HepG2 (cell line): ENCODE data around the gene TNFSF15. TPM values are rescaled to one million over a fixed set of nuclear protein-coding genes. Genes with fewer than 3 reads are reported as not detected.

Experiments
- BCL6 ChIP-seq: IDR thresholded peaks from 2 replicates; pipeline ENCODE4 v1.6.1; 2016; ENCODE audit warnings: missing genetic modification reagents, missing compliant biosample characterization
- CAMTA2 ChIP-seq: sonication (generic); formaldehyde crosslinking; IDR thresholded peaks from 2 replicates; pipeline ENCODE4 v1.4.0; 2020; ENCODE audit warnings: mild to moderate bottlenecking, missing genetic modification reagents, borderline replicate concordance
- CEBPG ChIP-seq: IDR thresholded peaks from 2 replicates; pipeline ENCODE4 v1.6.1; 2016
- ELF3 ChIP-seq: IDR thresholded peaks from 2 replicates; pipeline ENCODE4 v1.6.1; 2016; ENCODE audit warnings: missing genetic modification reagents, missing compliant biosample characterization
- FOXP1 ChIP-seq, 2 experiments: fragments of 450-650 bp in 1 of 2; IDR thresholded peaks; 2 replicates each; pipeline ENCODE4 v1.6.1; 2017 to 2018; ENCODE audit warnings: antibody characterized with exemption in 1 of 2
- HINFP ChIP-seq: sonication (generic); formaldehyde crosslinking; IDR thresholded peaks from 2 replicates; pipeline ENCODE4 v1.4.0; 2020; ENCODE audit warnings: low read depth, mild to moderate bottlenecking, missing genetic modification reagents
- JUN ChIP-seq: sonication (generic); formaldehyde crosslinking; IDR thresholded peaks from 2 replicates; pipeline ENCODE4 v1.4.0; 2020; ENCODE audit warnings: mild to moderate bottlenecking, missing genetic modification reagents
- KAT2B ChIP-seq: fragments of 150-350 bp; IDR thresholded peaks from 2 replicates; pipeline ENCODE4 v1.6.1; 2014; ENCODE audit warnings: low read depth, low read length, borderline replicate concordance
- KAT8 ChIP-seq: IDR thresholded peaks from 2 replicates; pipeline ENCODE4 v1.6.1; 2016; ENCODE audit warnings: missing genetic modification reagents, missing compliant biosample characterization
- KMT2A ChIP-seq: sonication (generic); formaldehyde crosslinking; IDR thresholded peaks from 2 replicates; pipeline ENCODE4 v1.4.0; 2020; ENCODE audit warnings: missing genetic modification reagents
- MAF1 ChIP-seq: sonication (generic); formaldehyde crosslinking; IDR thresholded peaks from 2 replicates; pipeline ENCODE4 v1.5.0; 2020; ENCODE audit warnings: missing genetic modification reagents, borderline replicate concordance
- NR2C2 ChIP-seq: sonication (generic); formaldehyde crosslinking; IDR thresholded peaks from 2 replicates; pipeline ENCODE4 v1.4.0; 2020; ENCODE audit warnings: missing genetic modification reagents, mild to moderate bottlenecking, moderate library complexity, borderline replicate concordance
- PCBP2 ChIP-seq: fragments of 200-400 bp; formaldehyde crosslinking; optimal IDR thresholded peaks from 2 replicates; pipeline ENCODE3; 2018; ENCODE audit warnings: low read length, low read depth; ENCODE audit not compliant: poor library complexity, severe bottlenecking
- PHF5A ChIP-seq: IDR thresholded peaks from one replicate; pipeline ENCODE4 v1.6.1; 2018; ENCODE audit warnings: low read depth, missing genetic modification reagents; ENCODE audit not compliant: unreplicated experiment
- SMARCC2 ChIP-seq: fragments of 450-650 bp; IDR thresholded peaks from 2 replicates; pipeline ENCODE4 v1.6.1; 2017; ENCODE audit warnings: antibody characterized with exemption, mild to moderate bottlenecking
- SPEN ChIP-seq: sonication (generic); formaldehyde crosslinking; IDR thresholded peaks from 2 replicates; pipeline ENCODE4 v1.5.1; 2020; ENCODE audit warnings: low read depth, mild to moderate bottlenecking, missing genetic modification reagents
- TCF12 ChIP-seq, 2 experiments: fragments of 450-650 bp in 1 of 2; sonication (generic) in 1 of 2; formaldehyde crosslinking in 1 of 2; IDR thresholded peaks; 2 replicates each; pipeline versions ENCODE4 v1.6.1 to v1.8.0; 2017 to 2022; ENCODE audit warnings: antibody characterized with exemption in 1 of 2, mild to moderate bottlenecking in 1 of 2, missing genetic modification reagents in 1 of 2, moderate library complexity in 1 of 2
- ZBTB7A ChIP-seq: sonication (generic); formaldehyde crosslinking; IDR thresholded peaks from 2 replicates; pipeline ENCODE4 v1.8.0; 2022; ENCODE audit warnings: mild to moderate bottlenecking, missing genetic modification reagents
- ZKSCAN8 ChIP-seq: IDR thresholded peaks from 2 replicates; pipeline ENCODE4 v1.6.1; 2016; ENCODE audit warnings: borderline replicate concordance, missing genetic modification reagents, missing compliant biosample characterization
- ZNF17 ChIP-seq: sonication (generic); formaldehyde crosslinking; IDR thresholded peaks from 2 replicates; pipeline ENCODE4 v1.5.0; 2020; ENCODE audit warnings: mild to moderate bottlenecking, missing genetic modification reagents
- ZNF207 ChIP-seq: fragments of 450-650 bp; IDR thresholded peaks from 2 replicates; pipeline ENCODE4 v1.6.1; 2016; ENCODE audit warnings: antibody characterized with exemption, borderline replicate concordance
- ZNF569 ChIP-seq: sonication (generic); formaldehyde crosslinking; IDR thresholded peaks from 2 replicates; pipeline ENCODE4 v1.5.0; 2020; ENCODE audit warnings: mild to moderate bottlenecking, missing genetic modification reagents, moderate library complexity, borderline replicate concordance
- ZNF570 ChIP-seq: sonication (generic); formaldehyde crosslinking; IDR thresholded peaks from 2 replicates; pipeline ENCODE4 v1.4.0; 2020; ENCODE audit warnings: mild to moderate bottlenecking, missing genetic modification reagents, borderline replicate concordance
- ZNF605 ChIP-seq: sonication (generic); formaldehyde crosslinking; IDR thresholded peaks from 2 replicates; pipeline ENCODE4 v1.8.0; 2022; ENCODE audit warnings: mild to moderate bottlenecking, missing genetic modification reagents
- ZNF619 ChIP-seq: sonication (generic); formaldehyde crosslinking; IDR thresholded peaks from 2 replicates; pipeline ENCODE4 v1.4.0; 2020; ENCODE audit warnings: mild to moderate bottlenecking, missing genetic modification reagents
- ZNF713 ChIP-seq: sonication (generic); formaldehyde crosslinking; IDR thresholded peaks from 2 replicates; pipeline ENCODE4 v1.4.0; 2020; ENCODE audit warnings: mild to moderate bottlenecking, missing genetic modification reagents
- polyA plus RNA-seq, 8 experiments: library from polyadenylated mRNA; depleted of rRNA in 3 of 8; stranded (reverse) in 7 of 8; unstranded in 1 of 8; fragments of >200 nt; fragmentation: Illumina TruSeq in 4 of 8; extraction: Trizol in 4 of 8; gene quantifications; 2 replicates each; pipeline versions ENCODE4 v1.2.1 to v1.2.3, GENCODE V29; 2011 to 2016; ENCODE audit warnings: low read depth in 4 of 8, missing spikeins in 1 of 8, mixed read lengths in 1 of 8; ENCODE audit not compliant: insufficient read depth in 1 of 8
- total RNA-seq, 5 experiments: library from RNA; depleted of rRNA; stranded (reverse); fragments of >200 nt; fragmentation: Illumina TruSeq; extraction: Trizol; gene quantifications; 2 replicates each; pipeline ENCODE4 v1.2.3, GENCODE V29; 2016; ENCODE audit warnings: low read depth in 1 of 5
- TF ChIP-seq, protein P1 (sequence below): sonication (generic); formaldehyde crosslinking; IDR thresholded peaks from 2 replicates; pipeline ENCODE4 v1.4.0; 2020; ENCODE audit warnings: mild to moderate bottlenecking, low read depth, missing genetic modification reagents
- TF ChIP-seq, protein P2 (sequence below): sonication (generic); formaldehyde crosslinking; IDR thresholded peaks from 2 replicates; pipeline ENCODE4 v1.4.0; 2020; ENCODE audit warnings: missing genetic modification reagents

TNFSF15 gene
- total and polyA plus RNA-seq, 2 of the 13 experiments (the other 11 are each of a cell fraction or from before 2014, with no cell fraction given), result 0.02 to 0.03 TPM

DNA sequence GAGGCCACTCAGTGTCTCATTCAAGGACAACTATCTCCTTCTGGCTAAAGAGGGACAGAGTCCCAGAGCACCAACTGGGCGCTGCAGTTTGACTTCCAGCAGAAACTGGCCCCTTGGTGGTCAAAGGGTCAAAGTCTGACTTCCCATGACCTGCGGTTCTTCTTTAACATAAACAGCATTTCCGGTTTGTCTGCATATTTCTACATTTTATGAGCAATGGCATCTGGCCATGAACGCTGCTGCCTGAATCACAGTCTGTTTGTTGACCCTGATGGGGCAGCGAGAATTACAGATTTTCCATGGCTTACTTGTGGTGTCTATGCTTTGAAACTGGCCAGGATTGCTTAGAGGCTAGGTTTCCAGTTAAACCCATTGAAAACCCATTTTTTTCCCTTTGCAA lies 1.3 kb downstream of the TNFSF15 start (continued):
- TF ChIP-seq ZBTB7A (CRISPR knock-in tag) (no peak), ELF3 (CRISPR knock-in tag) (0 out of 2 replicates have a peak, but pooled peaks have one; percentile 21), FOXP1 (IDR thresholded peaks at IDR 0.05) (no peak), FOXP1 (CRISPR knock-in tag; IDR thresholded peaks at IDR 0.05) (no peak), SPEN (CRISPR knock-in tag) (peak; percentile 23; the same call in 1 of the 2 replicates), ZNF207 (no peak), CEBPG (CRISPR knock-in tag) (no peak), KMT2A (CRISPR knock-in tag) (no peak), TCF12 (IDR thresholded peaks at IDR 0.05) (no peak), TCF12 (CRISPR knock-in tag; IDR thresholded peaks at IDR 0.05) (no peak), ZNF570 (no peak), ZNF17 (CRISPR knock-in tag) (no peak), ZNF713 (CRISPR knock-in tag) (no peak), KAT2B (no peak), KAT8 (CRISPR knock-in tag) (no peak), ZNF569 (no peak), PCBP2 (no peak), BCL6 (peak; percentile 38; the same call in 1 of the 2 replicates), SMARCC2 (no peak), CAMTA2 (CRISPR knock-in tag) (no peak), HINFP (CRISPR knock-in tag) (no peak), MAF1 (CRISPR knock-in tag) (no peak), NR2C2 (CRISPR knock-in tag) (peak; percentile 40; the same call in 1 of the 2 replicates), ZNF619 (CRISPR knock-in tag) (no peak), PHF5A (CRISPR knock-in tag) (no peak), ZKSCAN8 (CRISPR knock-in tag) (no peak), ZNF605 (CRISPR knock-in tag) (no peak), JUN (CRISPR knock-in tag) (no peak)
- TF ChIP-seq, protein P1, sequence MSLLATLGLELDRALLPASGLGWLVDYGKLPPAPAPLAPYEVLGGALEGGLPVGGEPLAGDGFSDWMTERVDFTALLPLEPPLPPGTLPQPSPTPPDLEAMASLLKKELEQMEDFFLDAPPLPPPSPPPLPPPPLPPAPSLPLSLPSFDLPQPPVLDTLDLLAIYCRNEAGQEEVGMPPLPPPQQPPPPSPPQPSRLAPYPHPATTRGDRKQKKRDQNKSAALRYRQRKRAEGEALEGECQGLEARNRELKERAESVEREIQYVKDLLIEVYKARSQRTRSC, result no peak
- TF ChIP-seq, protein P2, sequence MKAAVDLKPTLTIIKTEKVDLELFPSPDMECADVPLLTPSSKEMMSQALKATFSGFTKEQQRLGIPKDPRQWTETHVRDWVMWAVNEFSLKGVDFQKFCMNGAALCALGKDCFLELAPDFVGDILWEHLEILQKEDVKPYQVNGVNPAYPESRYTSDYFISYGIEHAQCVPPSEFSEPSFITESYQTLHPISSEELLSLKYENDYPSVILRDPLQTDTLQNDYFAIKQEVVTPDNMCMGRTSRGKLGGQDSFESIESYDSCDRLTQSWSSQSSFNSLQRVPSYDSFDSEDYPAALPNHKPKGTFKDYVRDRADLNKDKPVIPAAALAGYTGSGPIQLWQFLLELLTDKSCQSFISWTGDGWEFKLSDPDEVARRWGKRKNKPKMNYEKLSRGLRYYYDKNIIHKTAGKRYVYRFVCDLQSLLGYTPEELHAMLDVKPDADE, result no peak
